ENCODE results near the gene PRPF19. TPM values are rescaled to one million over a fixed set of nuclear protein-coding genes. Genes with fewer than 3 reads are reported as not detected.

Gene PRPF19
- total and polyA plus RNA-seq, 9 of the 15 experiments (the other 6 are each of a cell fraction or from before 2014, with no cell fraction given) = 9.4 to 212 (median 73.2) TPM

- H3K4me3 ChIP-seq = no peak overlapping the region
- 0 out of 2 replicates have a peak, but pooled peaks cover 10% of the 10 kb centered on the region for H4K20me1 ChIP-seq (replicated peaks; ENCODE audit: control insufficient read depth, insufficient read depth, low read length)
- no peak overlapping the region for H3K27ac ChIP-seq (ENCODE audit: extremely low read depth, low read depth, low read length)
- H3K4me2 ChIP-seq (ENCODE audit: insufficient read depth, low read length) = no peak overlapping the region
- peak; percentile 77 for TF ChIP-seq RFX1 (IDR thresholded peaks at IDR 0.05)
- TF ChIP-seq ZNF408 (CRISPR knock-in tag; IDR thresholded peaks at IDR 0.05; ENCODE audit: low read depth) = no peak
- TF ChIP-seq, protein P1, sequence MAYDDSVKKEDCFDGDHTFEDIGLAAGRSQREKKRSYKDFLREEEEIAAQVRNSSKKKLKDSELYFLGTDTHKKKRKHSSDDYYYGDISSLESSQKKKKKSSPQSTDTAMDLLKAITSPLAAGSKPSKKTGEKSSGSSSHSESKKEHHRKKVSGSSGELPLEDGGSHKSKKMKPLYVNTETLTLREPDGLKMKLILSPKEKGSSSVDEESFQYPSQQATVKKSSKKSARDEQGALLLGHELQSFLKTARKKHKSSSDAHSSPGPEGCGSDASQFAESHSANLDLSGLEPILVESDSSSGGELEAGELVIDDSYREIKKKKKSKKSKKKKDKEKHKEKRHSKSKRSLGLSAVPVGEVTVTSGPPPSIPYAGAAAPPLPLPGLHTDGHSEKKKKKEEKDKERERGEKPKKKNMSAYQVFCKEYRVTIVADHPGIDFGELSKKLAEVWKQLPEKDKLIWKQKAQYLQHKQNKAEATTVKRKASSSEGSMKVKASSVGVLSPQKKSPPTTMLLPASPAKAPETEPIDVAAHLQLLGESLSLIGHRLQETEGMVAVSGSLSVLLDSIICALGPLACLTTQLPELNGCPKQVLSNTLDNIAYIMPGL (CRISPR knock-in tag; IDR thresholded peaks at IDR 0.05) = no peak
- no peak for TF ChIP-seq KDM1A (IDR thresholded peaks at IDR 0.05)
- TF ChIP-seq, protein P2, sequence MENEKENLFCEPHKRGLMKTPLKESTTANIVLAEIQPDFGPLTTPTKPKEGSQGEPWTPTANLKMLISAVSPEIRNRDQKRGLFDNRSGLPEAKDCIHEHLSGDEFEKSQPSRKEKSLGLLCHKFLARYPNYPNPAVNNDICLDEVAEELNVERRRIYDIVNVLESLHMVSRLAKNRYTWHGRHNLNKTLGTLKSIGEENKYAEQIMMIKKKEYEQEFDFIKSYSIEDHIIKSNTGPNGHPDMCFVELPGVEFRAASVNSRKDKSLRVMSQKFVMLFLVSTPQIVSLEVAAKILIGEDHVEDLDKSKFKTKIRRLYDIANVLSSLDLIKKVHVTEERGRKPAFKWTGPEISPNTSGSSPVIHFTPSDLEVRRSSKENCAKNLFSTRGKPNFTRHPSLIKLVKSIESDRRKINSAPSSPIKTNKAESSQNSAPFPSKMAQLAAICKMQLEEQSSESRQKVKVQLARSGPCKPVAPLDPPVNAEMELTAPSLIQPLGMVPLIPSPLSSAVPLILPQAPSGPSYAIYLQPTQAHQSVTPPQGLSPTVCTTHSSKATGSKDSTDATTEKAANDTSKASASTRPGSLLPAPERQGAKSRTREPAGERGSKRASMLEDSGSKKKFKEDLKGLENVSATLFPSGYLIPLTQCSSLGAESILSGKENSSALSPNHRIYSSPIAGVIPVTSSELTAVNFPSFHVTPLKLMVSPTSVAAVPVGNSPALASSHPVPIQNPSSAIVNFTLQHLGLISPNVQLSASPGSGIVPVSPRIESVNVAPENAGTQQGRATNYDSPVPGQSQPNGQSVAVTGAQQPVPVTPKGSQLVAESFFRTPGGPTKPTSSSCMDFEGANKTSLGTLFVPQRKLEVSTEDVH (IDR thresholded peaks at IDR 0.05; ENCODE audit: low read depth, partially characterized antibody) = no peak
- no peak for TF ChIP-seq JUNB (CRISPR knock-in tag; conservative IDR thresholded peaks at IDR 0.05)
- peaks cover 0 to 22% of the 10 kb centered on the region in 2 experiments; a peak in 3 of 5 replicates for H3K4me1 ChIP-seq (replicated peaks in 1 of 2; ENCODE audit: control insufficient read depth in 2 of 2, insufficient read depth in 2 of 2, low read length in 2 of 2)
- no TSS peak for BruUV-seq (replicated peaks)
- POLR2A ChIA-PET = interaction anchor here (1.3 to 1.9 kb wide), 3 partner anchors 11 to 213 kb away, joined by 3 to 7 read pairs (median 3); partner anchors contain the start of gene TMEM109
- H3K9me1 ChIP-seq (ENCODE audit: control insufficient read depth, insufficient read depth, low read length) = no peaks in the 10 kb centered on the region
- no peak overlapping the region for H3K9ac ChIP-seq (ENCODE audit: insufficient read depth in 1 of 2, low read depth in 2 of 2, low read length in 2 of 2)
- H3K79me2 ChIP-seq (ENCODE audit: control insufficient read depth, insufficient read depth, low read length) = no peaks in the 10 kb centered on the region
- intact Hi-C loops (cut with micrococcal nuclease) = no loop called here
- H3K36me3 ChIP-seq (ENCODE audit: control insufficient read depth, insufficient read depth, low read length) = peaks cover 17% of the 10 kb centered on the region; the same call in 2 of the 3 replicates
- H3K9me3 ChIP-seq (replicated peaks; ENCODE audit: control insufficient read depth, insufficient read depth, low read depth, low read length) = no peaks in the 10 kb centered on the region
- ATAC-seq (no peak), FAIRE-seq (no peak), DNase-seq (ENCODE audit: extremely low read depth in 1 of 4, low spot score in 3 of 4) (no peak)
- CTCF ChIA-PET (ENCODE audit: low intra/inter-chr PET ratio) = no interaction called here
- WGBS (ENCODE audit: insufficient coverage, low coverage, missing lambda C conversion rate) = 25% methylated on average over 8 of the region's 8 CpGs
- in situ Hi-C loops (cut with MboI) = no loop called here
- peaks cover 50 to 70% of the 10 kb centered on the region in 2 experiments for H3K27me3 ChIP-seq (ENCODE audit: control insufficient read depth in 2 of 2, insufficient read depth in 2 of 2, low read length in 2 of 2)
- H2AFZ ChIP-seq (ENCODE audit: low read depth, low read length) = no peak overlapping the region
Measured at GRCh38 chr11:60926500-60926899, 20.1 kb upstream of the PRPF19 start.
